Measurements from ENCODE around the gene RFXAP. TPM values are rescaled to one million over a fixed set of nuclear protein-coding genes. Genes with fewer than 3 reads are reported as not detected.

Gene RFXAP
- total RNA-seq, 1 donor from 2014 or later, result 5.5 TPM

- H3K27me3 ChIP-seq (ENCODE audit: insufficient read depth, low read length), result no peaks in the 10 kb centered on the region
- H3K36me3 ChIP-seq (ENCODE audit: insufficient read depth, low read length), result no peaks in the 10 kb centered on the region
- H3K4me1 ChIP-seq (ENCODE audit: insufficient read depth, low read length), result peaks cover 20% of the 10 kb centered on the region
- peaks cover 10% of the 10 kb centered on the region for H4K20me1 ChIP-seq (ENCODE audit: insufficient read depth, low read length)
- H3K9me3 Mint-ChIP-seq (ENCODE audit: unreplicated experiment), result no peaks in the 10 kb centered on the region
- peak overlapping the region; percentile 73 for H3K27ac ChIP-seq (ENCODE audit: low read depth, low read length)
- H2AFZ ChIP-seq (ENCODE audit: low read depth, low read length), result peak overlapping the region; percentile 97
- TF ChIP-seq CTCF (IDR thresholded peaks at IDR 0.05; ENCODE audit: insufficient read depth, low read depth, low read length) (no peak), EZH2 (IDR thresholded peaks at IDR 0.05; ENCODE audit: insufficient read depth, low read length) (no peak)
- DNase-seq (ENCODE audit: low read depth) (peak; percentile 36), FAIRE-seq (no peak)
- H3K4me2 ChIP-seq (ENCODE audit: low read length), result peak overlapping the region; percentile 95
- peak overlapping the region; percentile 72 for H3K27ac Mint-ChIP-seq (ENCODE audit: unreplicated experiment)
- H3K4me3 Mint-ChIP-seq (ENCODE audit: unreplicated experiment), result peak overlapping the region; percentile 94
- peak overlapping the region; percentile 88 for H3K4me3 ChIP-seq (ENCODE audit: insufficient read depth, low read depth, low read length)
- H3K9me3 ChIP-seq (ENCODE audit: insufficient read depth, low read depth, low read length), result no peaks in the 10 kb centered on the region
- H3K36me3 Mint-ChIP-seq (ENCODE audit: low read depth, unreplicated experiment), result no peaks in the 10 kb centered on the region
- H3K79me2 ChIP-seq (ENCODE audit: insufficient read depth, low read length), result peaks cover 50% of the 10 kb centered on the region
- H3K4me1 Mint-ChIP-seq (ENCODE audit: low read depth, unreplicated experiment), result peaks cover 23% of the 10 kb centered on the region
- peak overlapping the region; percentile 83 for H3K9ac ChIP-seq (ENCODE audit: low read length)
- no peaks in the 10 kb centered on the region for H3K27me3 Mint-ChIP-seq (ENCODE audit: low read depth, unreplicated experiment)
Observed at GRCh38 chr13:36819739-36820090, 693 bp downstream of the RFXAP start.

GRCh38 chr13:36820222-36820621 lies 1.2 kb downstream of the RFXAP start:
- Mint-ChIP-seq H3K36me3 (ENCODE audit: low read depth, unreplicated experiment) (no peaks in the 10 kb centered on the region), H3K27ac (ENCODE audit: unreplicated experiment) (peak overlapping the region; percentile 72), H3K4me1 (ENCODE audit: low read depth, unreplicated experiment) (peaks cover 22% of the 10 kb centered on the region), H3K4me3 (ENCODE audit: unreplicated experiment) (peak overlapping the region; percentile 94), H3K27me3 (ENCODE audit: low read depth, unreplicated experiment) (no peaks in the 10 kb centered on the region), H3K9me3 (ENCODE audit: unreplicated experiment) (no peaks in the 10 kb centered on the region)
- H3K79me2 ChIP-seq (ENCODE audit: insufficient read depth, low read length), result peaks cover 55% of the 10 kb centered on the region
- peaks cover 10% of the 10 kb centered on the region for H4K20me1 ChIP-seq (ENCODE audit: insufficient read depth, low read length)
- no peaks in the 10 kb centered on the region for H3K27me3 ChIP-seq (ENCODE audit: insufficient read depth, low read length)
- no peaks in the 10 kb centered on the region for H3K36me3 ChIP-seq (ENCODE audit: insufficient read depth, low read length)
- peaks cover 20% of the 10 kb centered on the region for H3K4me1 ChIP-seq (ENCODE audit: insufficient read depth, low read length)
- H2AFZ ChIP-seq (ENCODE audit: low read depth, low read length), result no peak overlapping the region
- peak overlapping the region; percentile 95 for H3K4me2 ChIP-seq (ENCODE audit: low read length)
- FAIRE-seq, result no peak
- H3K27ac ChIP-seq (ENCODE audit: low read depth, low read length), result no peak overlapping the region
- no peaks in the 10 kb centered on the region for H3K9me3 ChIP-seq (ENCODE audit: insufficient read depth, low read depth, low read length)
- peak overlapping the region; percentile 83 for H3K9ac ChIP-seq (ENCODE audit: low read length)
- H3K4me3 ChIP-seq (ENCODE audit: insufficient read depth, low read depth, low read length), result peak overlapping the region; percentile 88
- DNase-seq (ENCODE audit: low read depth), result no peak
- TF ChIP-seq CTCF (IDR thresholded peaks at IDR 0.05; ENCODE audit: insufficient read depth, low read depth, low read length), result no peak
- no peak for TF ChIP-seq EZH2 (IDR thresholded peaks at IDR 0.05; ENCODE audit: insufficient read depth, low read length)

GRCh38 chr13:36822785-36823184 lies 3.8 kb downstream of the RFXAP start:
- TF ChIP-seq EZH2 (IDR thresholded peaks at IDR 0.05; ENCODE audit: insufficient read depth, low read length) (no peak), CTCF (IDR thresholded peaks at IDR 0.05; ENCODE audit: insufficient read depth, low read depth, low read length) (no peak)
- no peak for FAIRE-seq

More at GRCh38 chr13:36822785-36823184, 3.8 kb downstream of the RFXAP start:
- Mint-ChIP-seq H3K36me3 (ENCODE audit: low read depth, unreplicated experiment) (no peaks in the 10 kb centered on the region), H3K27ac (ENCODE audit: unreplicated experiment) (no peak overlapping the region), H3K9me3 (ENCODE audit: unreplicated experiment) (no peaks in the 10 kb centered on the region), H3K4me1 (ENCODE audit: low read depth, unreplicated experiment) (peaks cover 22% of the 10 kb centered on the region), H3K4me3 (ENCODE audit: unreplicated experiment) (no peak overlapping the region), H3K27me3 (ENCODE audit: low read depth, unreplicated experiment) (no peaks in the 10 kb centered on the region)
- Histone ChIP-seq H3K36me3 (ENCODE audit: insufficient read depth, low read length) (no peaks in the 10 kb centered on the region), H3K79me2 (ENCODE audit: insufficient read depth, low read length) (peaks cover 56% of the 10 kb centered on the region), H3K27me3 (ENCODE audit: insufficient read depth, low read length) (no peaks in the 10 kb centered on the region), H3K4me1 (ENCODE audit: insufficient read depth, low read length) (peaks cover 20% of the 10 kb centered on the region), H3K4me3 (ENCODE audit: insufficient read depth, low read depth, low read length) (no peak overlapping the region), H4K20me1 (ENCODE audit: insufficient read depth, low read length) (peaks cover 10% of the 10 kb centered on the region), H3K27ac (ENCODE audit: low read depth, low read length) (no peak overlapping the region), H3K4me2 (ENCODE audit: low read length) (peak overlapping the region; percentile 31), H3K9me3 (ENCODE audit: insufficient read depth, low read depth, low read length) (no peaks in the 10 kb centered on the region), H2AFZ (ENCODE audit: low read depth, low read length) (no peak overlapping the region), H3K9ac (ENCODE audit: low read length) (no peak overlapping the region)
- peak; percentile 26 for DNase-seq (ENCODE audit: low read depth)
